ENCODE data around the gene UBR2. TPM values are rescaled to one million over a fixed set of nuclear protein-coding genes. Genes with fewer than 3 reads are reported as not detected.

Gene UBR2
- polyA plus RNA-seq (2013, experiment 1 of 2; ENCODE audit: insufficient read length) = 13.9 TPM
- polyA plus RNA-seq (2013, experiment 2 of 2; ENCODE audit: insufficient read length) = 15.3 TPM

DNA sequence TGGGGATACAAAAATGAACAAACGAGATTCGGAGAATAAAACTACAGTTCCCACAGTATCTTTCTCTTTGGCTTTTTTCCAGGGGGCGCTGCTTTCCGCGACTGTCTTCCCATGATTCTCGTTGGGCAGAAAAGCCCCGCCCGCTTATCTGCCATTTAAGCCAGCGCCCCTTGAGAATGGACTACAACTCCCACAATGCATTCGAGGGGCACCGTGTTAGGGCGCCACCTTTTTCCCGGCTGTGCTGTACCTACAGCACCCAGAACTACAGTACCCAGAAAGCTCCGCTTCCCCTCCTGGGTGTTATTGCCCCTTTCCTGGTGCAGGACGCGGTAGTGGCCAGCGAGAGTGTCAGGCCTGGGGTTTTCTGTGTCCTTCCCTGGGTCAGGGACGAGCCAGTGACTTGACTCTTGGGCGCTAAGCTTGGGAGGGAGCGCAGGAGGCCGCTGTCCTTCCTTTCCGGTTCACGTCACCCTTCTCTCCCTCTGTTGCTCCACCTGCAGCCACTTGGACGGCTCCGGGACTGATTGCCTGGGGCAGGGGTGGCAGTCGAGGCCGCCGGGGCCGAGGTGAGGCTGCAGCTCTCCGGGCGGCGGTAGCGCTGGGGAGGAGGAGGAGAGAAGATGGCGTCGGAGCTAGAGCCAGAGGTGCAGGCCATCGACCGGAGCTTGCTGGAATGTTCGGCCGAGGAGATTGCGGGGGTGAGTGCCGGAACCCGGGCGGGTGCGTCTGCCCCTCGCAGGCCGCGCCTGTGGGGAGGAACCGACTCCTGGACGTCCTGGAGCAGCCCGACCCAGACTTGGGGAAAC lies at the start of gene UBR2:
Gene UBR2, plus strand, starts transcription at position 333 of the 809 bp plus-strand sequence. Its CDS starts 291 bp downstream, at position 624.
- DNase-seq = peak; percentile 99

DNA sequence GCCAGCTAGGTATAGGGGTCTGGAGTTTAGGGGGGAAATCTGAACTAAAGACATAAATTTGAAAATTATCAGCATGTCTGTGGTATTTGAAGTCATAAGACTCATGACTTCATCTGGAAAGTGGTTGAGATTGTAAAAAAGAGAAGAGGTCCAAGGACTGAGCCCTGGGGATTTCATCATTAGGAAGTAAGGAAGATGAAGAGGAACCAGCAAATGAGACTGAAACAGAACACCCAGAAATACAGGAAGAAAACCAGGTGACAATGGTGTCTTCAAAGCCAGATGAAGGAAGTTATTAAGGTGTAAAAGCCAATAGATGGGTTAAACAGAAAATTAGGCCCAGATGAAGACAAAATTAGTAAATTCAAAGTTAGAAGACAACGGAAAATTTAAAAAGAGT lies 49.1 kb upstream of the UBR2 start:
- no peak for DNase-seq

DNA sequence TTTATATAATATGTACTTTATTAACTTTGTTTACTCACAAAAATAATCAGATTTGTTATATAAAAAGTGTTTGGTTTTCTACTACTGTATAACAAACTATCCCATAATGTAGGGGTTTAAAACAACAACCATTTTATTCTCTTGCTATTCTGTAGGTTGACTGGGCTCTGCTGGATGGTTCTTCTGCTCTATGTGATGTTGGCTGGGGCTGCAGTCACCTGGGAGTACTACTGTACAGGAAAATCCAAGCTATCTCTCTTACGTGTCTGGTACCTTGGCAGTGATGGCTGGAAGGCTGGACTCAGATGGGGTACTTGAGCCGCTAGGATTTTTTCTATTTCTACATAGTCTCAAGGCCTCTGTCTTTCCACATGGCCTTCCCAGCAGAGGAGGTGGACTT lies 44.0 kb upstream of the UBR2 start:
- DNase-seq = no peak

DNA sequence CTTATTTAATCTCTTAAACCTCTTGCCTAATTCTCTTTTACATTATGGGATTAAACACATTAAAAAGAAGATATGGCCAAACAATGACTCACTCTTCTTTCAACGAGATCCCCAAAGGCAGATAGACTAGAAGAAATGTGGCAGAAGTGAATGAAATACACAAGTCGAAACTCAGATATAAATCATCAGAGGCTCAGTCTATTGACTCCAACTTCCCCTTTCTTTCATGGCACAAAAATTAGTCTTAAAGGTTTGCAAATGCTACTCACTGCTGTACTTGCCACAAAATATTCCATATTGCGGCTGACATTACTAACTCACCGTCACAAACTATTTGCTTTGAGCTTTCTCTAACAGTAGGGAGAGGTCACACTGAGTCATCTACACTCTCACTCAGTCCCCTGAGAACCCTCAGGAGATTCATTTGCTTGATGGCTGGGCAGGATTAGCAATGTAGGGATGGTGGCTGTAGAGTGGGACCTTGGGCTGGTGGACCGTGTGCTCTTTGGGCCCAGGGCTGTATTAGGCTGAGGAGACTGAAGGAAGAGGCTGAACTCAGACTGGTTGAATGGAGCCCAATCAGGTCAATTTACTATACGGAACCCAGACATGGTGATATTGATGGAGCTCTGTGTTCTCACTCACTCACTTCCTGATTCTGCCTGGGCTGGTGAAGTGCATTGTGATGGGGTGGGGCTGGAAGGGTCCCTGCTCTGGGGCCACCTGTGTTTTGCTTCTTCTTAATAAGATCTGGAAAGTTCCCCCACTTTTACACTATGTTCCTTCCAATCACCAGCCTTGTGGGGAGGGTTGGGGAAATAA lies 42.8 kb upstream of the UBR2 start:
- DNase-seq = peak; percentile 79

DNA sequence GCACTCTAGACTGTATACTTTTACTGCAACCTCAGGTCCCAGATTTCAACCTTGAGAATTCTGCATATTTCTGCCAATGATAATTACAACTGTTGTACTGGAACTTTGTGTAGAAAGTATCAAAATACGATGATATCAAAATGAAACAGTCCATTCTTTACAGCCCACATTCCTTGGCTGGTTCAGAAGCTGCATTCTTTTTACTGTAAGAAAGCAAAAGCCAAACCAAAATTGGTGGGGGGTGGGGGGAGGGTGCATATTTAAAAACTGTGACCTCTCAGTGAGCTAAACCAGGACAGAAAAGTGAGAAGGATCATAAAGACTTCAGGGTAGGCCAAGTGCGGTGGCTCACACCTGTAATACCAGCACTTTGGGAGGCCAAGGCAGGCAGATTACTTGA lies 41.8 kb upstream of the UBR2 start:
- peak; percentile 79 for DNase-seq

DNA sequence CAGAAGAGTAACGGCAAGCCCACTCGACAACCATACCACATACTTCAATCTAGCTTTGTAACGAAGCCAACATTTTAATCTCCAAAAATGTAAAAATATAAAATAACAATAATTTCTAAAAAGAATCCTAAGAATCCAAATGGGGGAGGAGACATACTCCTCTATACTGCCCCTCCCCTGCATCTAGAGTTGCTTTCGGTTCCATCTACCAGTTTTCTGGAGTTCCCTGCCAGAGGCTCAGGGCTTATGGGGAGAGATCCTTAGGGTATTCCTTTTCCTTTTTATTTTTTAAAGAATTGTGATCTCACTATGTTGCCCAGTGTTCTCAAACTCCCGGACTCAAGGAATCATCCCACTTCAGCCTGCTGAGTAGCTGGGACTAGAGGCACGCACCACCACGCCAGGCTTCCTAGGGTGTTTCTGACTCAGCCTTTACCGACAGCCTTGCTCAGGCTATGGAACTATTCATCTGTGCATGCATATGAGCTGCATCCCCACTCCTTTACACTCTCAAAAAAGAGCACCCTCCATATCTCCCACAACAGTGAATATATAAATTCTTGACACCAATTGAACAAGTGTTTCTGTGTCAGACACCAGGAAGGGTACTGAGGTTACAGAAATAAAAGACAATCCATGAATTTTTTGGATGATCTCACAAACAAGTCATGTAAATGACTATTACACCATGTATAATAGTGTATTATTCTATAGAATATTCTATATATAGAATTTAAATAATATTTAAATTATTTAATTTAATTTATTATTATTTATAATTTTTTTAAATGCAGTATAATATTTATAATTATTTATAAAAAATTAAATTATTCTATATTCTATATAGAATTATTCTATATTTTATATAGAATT lies 40.7 kb upstream of the UBR2 start:
- DNase-seq = peak; percentile 81

DNA sequence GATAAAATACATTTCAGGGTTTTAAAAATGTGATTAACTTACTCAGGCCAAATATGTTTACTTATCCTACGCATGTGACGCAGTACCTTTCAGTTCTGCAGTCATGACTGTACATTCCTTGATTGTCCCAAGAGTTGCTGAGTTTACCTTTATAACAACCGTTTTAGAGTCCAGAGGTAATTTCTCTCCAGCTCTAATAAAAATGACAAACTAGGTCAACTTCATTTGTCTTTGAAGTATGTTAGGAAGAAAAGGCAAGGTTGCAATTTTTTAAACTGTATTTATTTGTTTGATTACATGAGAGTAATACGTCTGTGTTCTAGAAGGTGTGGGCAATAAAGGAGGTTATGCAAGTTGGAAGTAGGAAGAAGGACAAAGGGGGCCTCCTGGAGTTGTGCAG lies 38.6 kb upstream of the UBR2 start:
- no peak for DNase-seq

DNA sequence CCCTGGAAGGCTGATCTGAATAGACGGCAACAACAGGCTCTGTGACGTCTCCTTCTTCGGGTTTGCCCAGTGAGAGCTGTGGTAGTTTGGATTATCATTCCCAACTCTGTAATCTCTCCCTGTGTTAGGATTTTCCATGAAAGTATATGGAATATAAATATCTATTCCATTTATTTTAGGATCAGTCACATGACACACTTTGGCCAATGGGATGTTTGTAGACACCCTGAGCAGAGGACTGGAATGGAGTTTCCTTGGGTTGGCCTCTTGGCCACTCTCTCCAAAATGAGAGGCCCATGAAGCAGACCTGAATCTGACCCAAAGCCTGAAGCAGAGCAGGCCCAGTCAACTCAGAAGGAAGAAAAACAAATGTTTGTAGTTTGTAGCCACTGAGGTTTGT lies 37.2 kb upstream of the UBR2 start:
- DNase-seq = no peak

DNA sequence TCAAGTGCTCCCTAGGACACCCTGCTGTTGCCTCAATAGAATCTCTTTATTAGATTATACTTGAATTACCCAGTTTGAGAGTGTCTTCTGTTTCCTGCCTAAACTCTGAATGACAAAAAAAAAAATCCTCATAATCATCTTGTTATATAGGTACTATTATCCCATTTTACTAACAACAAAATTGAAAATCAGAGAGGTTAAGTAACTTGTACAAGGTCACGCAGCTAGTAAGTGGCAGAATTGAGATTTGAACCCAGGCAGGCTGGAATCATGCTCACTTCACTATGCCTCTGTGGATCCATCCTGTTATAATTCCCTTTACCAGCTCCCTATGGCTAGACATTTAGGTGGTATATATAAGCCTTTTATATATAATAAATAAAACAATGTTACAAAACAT lies 36.6 kb upstream of the UBR2 start:
- no peak for DNase-seq

DNA sequence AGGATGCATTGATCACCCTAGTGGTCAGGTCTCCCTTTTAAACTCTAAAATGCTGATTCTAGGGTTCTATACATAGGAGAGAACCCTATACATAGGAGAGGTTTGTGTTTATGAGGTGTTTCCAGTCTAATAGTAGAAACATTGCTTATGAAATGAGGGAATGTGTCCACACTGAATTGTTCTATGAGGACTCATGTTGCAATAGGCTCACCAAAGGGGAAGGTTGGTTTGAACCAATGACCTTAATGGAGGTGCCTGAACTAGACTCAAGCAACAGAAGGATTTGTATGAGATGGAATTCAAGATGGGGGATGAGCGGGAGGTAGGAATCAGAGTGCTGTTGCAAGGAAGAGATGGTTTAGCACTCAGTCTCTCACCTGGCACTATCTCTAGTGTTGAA lies 33.5 kb upstream of the UBR2 start:
- no peak for DNase-seq

DNA sequence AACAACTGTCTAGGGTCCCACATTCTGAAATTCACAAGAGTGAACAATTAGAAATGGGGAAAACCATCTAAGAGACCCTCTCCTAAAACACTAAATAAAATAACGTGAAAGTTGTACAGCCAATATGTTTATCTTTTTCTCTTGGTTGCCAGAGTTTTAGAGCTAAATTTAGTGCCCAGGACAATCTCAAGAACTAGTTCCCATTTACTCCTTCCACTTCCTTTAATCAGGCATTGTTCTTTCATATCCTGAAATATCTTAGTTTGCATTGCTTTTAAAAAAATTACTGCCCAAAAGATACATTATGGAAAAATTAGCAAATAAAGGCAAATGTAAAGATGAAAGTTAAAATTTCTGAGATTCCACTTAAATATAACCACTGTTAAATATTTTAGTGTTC lies 33.1 kb upstream of the UBR2 start:
- DNase-seq = no peak

DNA sequence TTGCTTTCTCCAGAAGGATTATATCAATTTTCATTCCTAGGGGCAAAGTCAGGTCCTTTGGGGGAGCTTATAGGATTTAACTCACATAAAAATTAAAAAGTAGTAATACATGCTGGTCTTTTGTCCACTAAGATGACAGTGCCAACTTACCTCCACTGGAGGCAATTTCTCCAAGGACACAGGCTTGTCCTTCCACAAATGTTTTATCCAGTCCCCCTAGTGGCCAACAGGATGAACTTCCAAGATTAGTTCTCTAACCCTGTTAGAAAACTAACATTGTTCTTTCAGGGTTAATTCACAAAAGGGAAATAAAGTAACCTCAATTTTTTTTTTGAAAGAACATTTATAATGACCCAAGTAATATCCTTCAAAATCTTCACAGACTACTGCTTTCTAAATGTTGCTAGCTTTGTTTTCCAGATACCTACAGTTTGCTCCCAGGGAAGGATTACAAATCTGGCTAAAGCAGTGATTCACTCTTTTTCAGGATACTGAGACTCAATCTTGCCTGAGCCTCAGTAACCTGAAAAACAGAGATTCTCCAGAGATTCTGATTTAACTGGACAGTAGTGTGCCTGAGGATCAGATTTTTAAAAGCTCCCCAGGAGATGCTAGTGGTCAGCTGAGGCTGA lies 31.7 kb upstream of the UBR2 start:
- DNase-seq = peak; percentile 79

DNA sequence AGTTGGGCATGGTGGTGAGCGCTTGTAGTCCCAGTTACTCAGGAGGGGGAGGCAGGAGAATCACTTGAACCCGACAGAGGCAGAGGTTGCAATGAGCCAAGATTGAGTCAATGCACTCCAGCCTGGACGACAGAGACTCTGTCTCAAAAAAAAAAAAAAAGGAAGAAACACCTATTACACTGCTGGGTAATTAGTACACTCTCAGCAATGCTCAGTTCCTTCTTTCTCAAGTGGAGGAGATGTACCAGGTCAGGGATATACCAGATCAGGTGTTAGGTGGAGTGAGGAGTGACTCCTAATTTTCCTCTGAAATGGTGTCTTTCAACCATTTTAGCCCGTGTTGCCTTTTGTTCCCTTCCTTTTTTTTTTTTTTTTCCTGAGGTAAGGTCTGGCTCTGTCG lies 30.0 kb upstream of the UBR2 start:
- DNase-seq = no peak

DNA sequence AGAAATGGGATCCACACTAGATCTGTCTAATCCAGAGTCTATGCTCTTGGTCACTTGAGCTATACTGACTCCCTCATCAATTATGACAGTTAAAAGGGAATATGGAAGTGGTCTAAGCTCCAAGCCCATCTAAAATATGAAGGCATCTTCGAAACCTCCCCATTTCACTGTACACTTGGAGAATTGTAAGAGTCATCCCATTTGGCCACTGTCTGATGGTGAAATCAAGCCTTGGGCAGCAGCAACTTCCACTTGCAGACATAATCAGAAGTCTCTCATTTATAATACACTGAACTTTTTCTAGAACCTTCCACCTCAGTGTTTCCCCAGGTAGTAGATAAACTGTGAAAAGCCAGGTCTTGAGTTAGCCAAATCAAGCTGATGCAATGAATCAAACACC lies 26.3 kb upstream of the UBR2 start:
- DNase-seq = no peak

DNA sequence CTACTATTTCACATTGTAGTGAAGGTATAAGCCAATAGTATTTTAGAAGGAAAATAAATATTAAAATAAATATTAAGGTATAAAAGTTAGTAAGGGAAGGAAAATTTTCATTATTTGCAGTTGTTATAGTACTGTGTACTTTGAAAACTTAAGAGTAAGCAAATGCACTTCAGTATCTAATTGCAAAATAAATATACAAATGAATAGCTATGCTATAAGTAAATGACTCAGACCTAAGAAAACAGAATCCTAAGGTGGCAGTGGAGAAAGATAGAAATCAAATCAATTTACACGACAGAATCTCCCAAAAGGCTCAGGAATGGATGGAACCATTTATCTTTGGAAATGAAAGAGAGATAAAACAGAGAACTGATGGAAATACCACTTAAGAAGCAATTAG lies 24.7 kb upstream of the UBR2 start:
- DNase-seq = no peak

DNA sequence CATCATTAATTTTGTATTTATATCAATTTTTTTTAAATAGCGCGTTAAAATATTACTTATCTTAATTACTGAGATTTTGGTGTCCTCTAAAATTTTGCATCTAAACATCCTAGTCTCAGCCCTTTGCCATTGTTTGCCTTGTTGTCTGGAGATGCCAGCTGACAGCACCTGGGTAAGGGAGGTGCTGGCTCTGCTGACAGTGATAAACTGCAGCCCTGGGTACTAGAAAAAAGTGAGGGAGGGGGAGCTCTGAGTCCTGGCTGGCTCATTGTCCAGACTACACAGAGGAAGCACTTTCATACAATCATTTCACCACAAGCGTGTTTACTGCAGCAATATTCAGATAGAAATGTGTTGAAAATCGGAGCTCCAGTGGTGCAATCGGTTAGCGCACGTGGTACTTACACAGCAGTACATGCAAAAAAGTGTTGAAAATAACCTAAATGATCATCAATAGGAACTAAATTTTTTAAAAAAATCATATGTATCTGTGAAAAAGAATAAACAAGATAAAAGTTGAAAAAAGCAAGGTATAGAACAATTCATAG lies 18.5 kb upstream of the UBR2 start:
- DNase-seq = no peak

DNA sequence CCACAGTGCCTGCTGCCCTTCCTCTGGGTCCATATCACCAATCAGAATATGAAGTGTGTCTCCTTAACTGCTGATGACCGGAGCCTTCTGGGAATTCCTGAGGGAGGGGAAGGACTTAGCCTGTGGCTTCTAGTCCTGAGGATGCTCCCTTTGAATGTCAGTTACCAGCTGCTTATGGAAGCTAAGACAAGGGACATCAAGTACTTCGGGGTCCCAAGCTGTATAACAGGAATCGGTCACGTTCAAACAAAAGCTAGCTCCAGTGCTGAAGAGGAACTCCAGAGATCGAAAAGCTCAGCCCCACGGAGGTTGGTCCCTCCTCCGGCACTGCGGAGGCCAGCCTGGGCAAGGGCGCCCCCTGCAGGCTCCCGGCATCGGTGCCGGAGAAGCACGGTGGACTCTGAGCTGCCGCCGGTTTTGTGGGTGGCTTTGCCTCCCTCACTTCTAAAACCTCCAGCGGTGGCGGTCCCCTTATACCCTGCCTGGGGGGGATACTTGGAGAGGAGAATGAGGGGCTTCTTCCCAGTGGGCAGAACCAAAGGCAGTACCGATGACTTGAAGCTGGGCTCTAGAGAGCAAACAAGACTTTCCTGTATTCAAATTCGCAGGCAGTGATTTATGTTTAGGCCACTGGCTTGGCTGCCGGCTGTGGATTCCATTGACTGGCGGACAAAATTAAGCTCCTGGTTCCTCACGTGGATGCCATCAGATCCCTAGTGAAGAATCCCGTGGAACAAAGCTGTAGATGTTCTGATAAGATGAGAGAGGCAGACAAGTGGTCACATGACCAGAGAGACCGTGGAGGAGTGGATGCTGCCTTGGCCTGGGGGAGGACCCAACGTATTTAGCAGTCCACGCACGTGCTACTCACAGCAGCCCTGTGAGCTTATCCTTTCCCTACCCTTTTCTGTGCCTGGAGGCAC lies 16.2 kb upstream of the UBR2 start:
- peak; percentile 79 for DNase-seq

DNA sequence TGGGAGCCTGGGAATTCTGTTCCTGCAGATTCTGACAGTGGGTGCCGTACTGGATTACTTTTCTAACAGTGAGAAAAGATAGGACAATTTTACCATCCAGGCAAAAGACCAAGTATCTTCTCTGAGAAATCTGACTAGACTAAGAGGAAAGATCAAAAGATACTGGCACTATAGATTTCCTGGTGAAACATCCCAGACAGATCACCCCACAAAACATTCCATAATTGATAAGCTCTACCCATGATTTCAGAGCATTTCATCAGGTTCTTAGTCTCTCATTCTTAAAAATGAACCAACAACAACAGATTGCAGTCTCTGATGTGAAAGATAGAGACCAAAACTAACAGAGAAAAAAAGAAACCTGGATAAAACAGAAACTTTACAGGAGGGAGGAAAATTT lies 13.6 kb upstream of the UBR2 start:
- peak; percentile 56 for DNase-seq

DNA sequence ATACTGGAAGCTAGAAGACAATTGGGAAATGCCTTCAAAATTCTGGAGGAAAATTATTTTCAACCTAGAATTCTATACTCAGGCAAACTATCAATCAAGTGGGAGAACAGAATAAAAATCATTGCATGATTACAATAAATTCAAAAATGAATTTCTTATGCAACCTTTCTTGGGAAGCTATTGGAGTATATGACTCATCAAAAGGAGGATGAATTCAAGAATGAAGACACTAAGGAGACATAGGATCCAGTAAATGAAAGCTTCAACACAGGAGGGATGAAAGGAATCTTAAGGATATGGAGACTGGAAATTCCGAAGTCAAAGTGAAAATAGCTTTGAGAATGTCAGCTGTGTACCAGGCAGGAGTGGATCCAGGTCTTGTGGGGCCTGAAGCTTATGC lies 12.6 kb upstream of the UBR2 start:
- DNase-seq = peak; percentile 69

DNA sequence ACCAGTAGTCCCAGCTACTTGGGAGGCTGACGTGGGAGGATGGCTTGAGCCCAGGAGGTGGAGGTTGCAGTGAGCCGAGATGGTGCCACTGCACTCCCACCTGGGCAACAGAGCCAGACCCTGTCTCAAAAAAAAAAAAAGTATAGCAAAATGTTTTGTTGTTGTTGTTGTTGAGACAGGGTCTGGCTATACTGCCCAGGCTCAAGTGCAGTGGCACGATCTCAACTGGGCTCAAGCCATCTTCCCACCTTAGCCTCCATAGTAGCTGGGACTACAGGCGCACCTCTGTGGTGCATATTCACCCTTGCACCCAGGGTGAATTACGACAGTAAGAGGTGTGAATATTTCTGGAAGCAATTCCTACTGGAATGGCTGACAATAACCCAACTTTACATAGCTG lies 11.4 kb upstream of the UBR2 start:
- DNase-seq = no peak

All from fibroblast of skin of scalp (primary cell).